NOMO-1 treated with DMSO at 0.1 percent for 48 hours (cell line): ENCODE data around the gene SIK2.

Source experiments
- DNase-seq: peaks from one replicate; lab custom pipeline; 2025; ENCODE audit not compliant: unreplicated experiment; lab: John Stamatoyannopoulos, UW

SIK2 gene

GRCh38 chr11:111726301-111726713 lies 124.1 kb downstream of the SIK2 start:
- DNase-seq, result no peak

- DNase-seq, result no peak
Observed at GRCh38 chr11:111727431-111727830, 125.2 kb downstream of the SIK2 start.

- no peak for DNase-seq
Observed at GRCh38 chr11:111729071-111729830, 127.0 kb downstream of the SIK2 start.

- no peak for DNase-seq
Observed at GRCh38 chr11:111729831-111730311, 127.6 kb downstream of the SIK2 start.

- DNase-seq, result no peak
Observed at GRCh38 chr11:111730871-111731591, 128.8 kb downstream of the SIK2 start.

GRCh38 chr11:111731821-111732220 lies 129.6 kb downstream of the SIK2 start:
- DNase-seq, result no peak

GRCh38 chr11:111733016-111733415 lies 130.8 kb downstream of the SIK2 start:
- DNase-seq, result no peak

GRCh38 chr11:111733611-111734088 lies 131.4 kb downstream of the SIK2 start:
- no peak for DNase-seq

- no peak for DNase-seq
Observed at GRCh38 chr11:111734101-111734953, 132.1 kb downstream of the SIK2 start.

- no peak for DNase-seq
Observed at GRCh38 chr11:111734954-111735261, 132.7 kb downstream of the SIK2 start.

- no peak for DNase-seq
Observed at GRCh38 chr11:111735262-111736116, 133.2 kb downstream of the SIK2 start.

- DNase-seq, result no peak
Observed at GRCh38 chr11:111736181-111736590, 133.9 kb downstream of the SIK2 start.

- DNase-seq, result no peak
Observed at GRCh38 chr11:111736621-111737443, 134.6 kb downstream of the SIK2 start.

GRCh38 chr11:111737444-111738210 lies 135.4 kb downstream of the SIK2 start:
- no peak for DNase-seq

- DNase-seq, result no peak
Observed at GRCh38 chr11:111739299-111739698, 137.1 kb downstream of the SIK2 start.

- DNase-seq, result no peak
Observed at GRCh38 chr11:111741751-111742150, 139.5 kb downstream of the SIK2 start.

- no peak for DNase-seq
Observed at GRCh38 chr11:111743700-111744099, 141.5 kb downstream of the SIK2 start.

- no peak for DNase-seq
Observed at GRCh38 chr11:111745719-111746504, 143.7 kb downstream of the SIK2 start.
